Middle frontal gyrus (tissue), 1 donor: ENCODE results near the gene SETD4.
A peak's percentile ranks its signal among the peaks of the same experiment; 100 is the strongest.
"Not testable (repeated sequence)": the region's sequence is repeated elsewhere in the genome, so short reads cannot be mapped to it uniquely, and the experiment has no call there.

ENCODE experiments used
- DNase-seq: peaks from one replicate; pipeline ENCODE4 v3.0.0-alpha.2; 2015; ENCODE audit warnings: low spot score; ENCODE audit errors: extremely low spot score

The SETD4 gene

GRCh38 chr21:36079010-36079649 lies 18.8 kb upstream of the SETD4 start:
- no peak for DNase-seq

GRCh38 chr21:36077758-36078157 lies 17.4 kb upstream of the SETD4 start:
- no peak for DNase-seq

- DNase-seq = no peak
Measured at GRCh38 chr21:36076878-36077655, 16.7 kb upstream of the SETD4 start.

- no peak for DNase-seq
Measured at GRCh38 chr21:36075953-36076352, 15.6 kb upstream of the SETD4 start.

- peak; percentile 65 for DNase-seq
Measured at GRCh38 chr21:36075171-36075570, 14.8 kb upstream of the SETD4 start.

GRCh38 chr21:36073911-36074310 lies 13.6 kb upstream of the SETD4 start:
- not testable (repeated sequence) for DNase-seq

GRCh38 chr21:36073181-36073580 lies 12.9 kb upstream of the SETD4 start:
- DNase-seq = no peak

- no peak for DNase-seq
Measured at GRCh38 chr21:36072453-36073162, 12.3 kb upstream of the SETD4 start.

- DNase-seq = no peak
Measured at GRCh38 chr21:36070999-36071398, 10.7 kb upstream of the SETD4 start.

GRCh38 chr21:36069713-36070583 lies 9.6 kb upstream of the SETD4 start, which contains the start of gene CBR1:
Gene CBR1, plus strand, starts transcription at chr21:36070024. Its CDS starts 92 bp downstream, at chr21:36070116.
- peak; percentile 96 for DNase-seq

GRCh38 chr21:36068748-36069398 lies 8.5 kb upstream of the SETD4 start:
- DNase-seq = no peak

- DNase-seq = no peak
Measured at GRCh38 chr21:36065497-36066036, 5.2 kb upstream of the SETD4 start.

GRCh38 chr21:36064085-36064460 lies 3.7 kb upstream of the SETD4 start:
- DNase-seq = no peak

GRCh38 chr21:36063375-36064084 lies 3.2 kb upstream of the SETD4 start:
- DNase-seq = no peak

- no peak for DNase-seq
Measured at GRCh38 chr21:36061445-36061844, 1.1 kb upstream of the SETD4 start.

- no peak for DNase-seq
Measured at GRCh38 chr21:36059823-36060158, 535 bp downstream of the SETD4 start.

GRCh38 chr21:36055551-36055950 lies 4.8 kb downstream of the SETD4 start:
- no peak for DNase-seq

- DNase-seq = no peak
Measured at GRCh38 chr21:36053715-36054062, 6.6 kb downstream of the SETD4 start.

GRCh38 chr21:36052860-36053714 lies 7.2 kb downstream of the SETD4 start:
- DNase-seq = no peak
